ENCODE results near the gene STRADA.

Gene STRADA

GRCh38 chr17:63659850-63660249, 81.7 kb downstream of the STRADA start:
- Mint-ChIP-seq H3K27ac (no peak overlapping the region), H3K27me3 (no peaks in the 10 kb centered on the region), H3K4me3 (no peak overlapping the region), H3K36me3 (ENCODE audit: low read depth) (peaks cover 26% of the 10 kb centered on the region), H3K4me1 (ENCODE audit: low read depth) (peaks cover 7% of the 10 kb centered on the region), H3K9me3 (no peaks in the 10 kb centered on the region)

GRCh38 chr17:63658366-63658765, 83.2 kb downstream of the STRADA start:
- Mint-ChIP-seq H3K27me3 (no peaks in the 10 kb centered on the region), H3K36me3 (ENCODE audit: low read depth) (peaks cover 22% of the 10 kb centered on the region), H3K4me1 (ENCODE audit: low read depth) (no peaks in the 10 kb centered on the region), H3K9me3 (no peaks in the 10 kb centered on the region), H3K27ac (no peak overlapping the region), H3K4me3 (no peak overlapping the region)

GRCh38 chr17:63657786-63658185, 83.8 kb downstream of the STRADA start:
- H3K27me3 Mint-ChIP-seq = no peaks in the 10 kb centered on the region
- H3K4me3 Mint-ChIP-seq = no peak overlapping the region
- H3K36me3 Mint-ChIP-seq (ENCODE audit: low read depth) = peaks cover 28% of the 10 kb centered on the region
- no peaks in the 10 kb centered on the region for H3K4me1 Mint-ChIP-seq (ENCODE audit: low read depth)
- H3K9me3 Mint-ChIP-seq = no peaks in the 10 kb centered on the region
- H3K27ac Mint-ChIP-seq = no peak overlapping the region

- Mint-ChIP-seq H3K36me3 (ENCODE audit: low read depth) (peaks cover 32% of the 10 kb centered on the region), H3K4me3 (no peak overlapping the region), H3K4me1 (ENCODE audit: low read depth) (peaks cover 6% of the 10 kb centered on the region), H3K27ac (no peak overlapping the region), H3K9me3 (no peaks in the 10 kb centered on the region), H3K27me3 (no peaks in the 10 kb centered on the region)
Measured at GRCh38 chr17:63653050-63653449, 88.5 kb downstream of the STRADA start.

Measured in stimulated activated naive CD8-positive, alpha-beta T cell treated with anti-CD3 and anti-CD28 coated beads, Interleukin-15, Interleukin-2, amounts not matched to agents 100 ng/mL and 50 ng/mL, for 24 hours (primary cell).